Naive thymus-derived CD8-positive, alpha-beta T cell (primary cell): Measurements from ENCODE around the gene GUCY1A2. TPM values are rescaled to one million over a fixed set of nuclear protein-coding genes. Genes with fewer than 3 reads are reported as not detected.

Experiments used
- ATAC-seq, 2 donors: fragments of 150-1000 bp; cut with Tn5 transposase in 1 of 2; sonication (Bioruptor Pico), chemical (Tn5 transposase) in 1 of 2; 1 replicate in 1 of 2; 2 replicates in 1 of 2; pipeline ENCODE4 v1.10.0; 2021; ENCODE audit warnings: mild to moderate bottlenecking in 2 of 2, moderate library complexity in 2 of 2
- POLR2A ChIA-PET: fragments of 350-600 bp; sonication (Branson Sonifier 250); formaldehyde crosslinking; loops from one replicate; lab custom pipeline; 2021; ENCODE audit warnings: antibody characterized with exemption; lab: Charles Lee
- DNase-seq, 10 donors: peaks; one replicate each; pipeline versions ENCODE4 v3.0.0 to v3.0.0-alpha.2; 2020 to 2022
- H3K27ac Mint-ChIP-seq, 10 donors: one replicate each; pipeline ENCODE4 v1.8.0; 2020 to 2022; ENCODE audit warnings: mild to moderate bottlenecking in 10 of 10, mixed read lengths in 10 of 10, moderate library complexity in 4 of 10, inconsistent platforms in 1 of 10
- H3K27me3 Mint-ChIP-seq, 5 donors: one replicate each; pipeline ENCODE4 v1.8.0; 2021 to 2022; ENCODE audit warnings: mixed read lengths in 5 of 5
- H3K36me3 Mint-ChIP-seq, 3 donors: one replicate each; pipeline ENCODE4 v1.8.0; 2020 to 2022; ENCODE audit warnings: mixed read lengths in 3 of 3, mild to moderate bottlenecking in 2 of 3, inconsistent platforms in 1 of 3
- H3K4me1 Mint-ChIP-seq, 4 donors: one replicate each; pipeline ENCODE4 v1.8.0; 2021 to 2022; ENCODE audit warnings: mixed read lengths in 4 of 4
- H3K4me3 Mint-ChIP-seq, 10 donors: one replicate each; pipeline ENCODE4 v1.8.0; 2020 to 2022; ENCODE audit warnings: mild to moderate bottlenecking in 10 of 10, mixed read lengths in 10 of 10, moderate library complexity in 6 of 10, inconsistent platforms in 1 of 10
- H3K9me3 Mint-ChIP-seq, 9 donors: one replicate each; pipeline ENCODE4 v1.8.0; 2020 to 2022; ENCODE audit warnings: mixed read lengths in 9 of 9, mild to moderate bottlenecking in 3 of 9, inconsistent platforms in 1 of 9, moderate library complexity in 1 of 9
- polyA plus RNA-seq, 3 donors: library from polyadenylated mRNA; unstranded; fragments of 300-500 nt; fragmentation: Illumina TruSeq; gene quantifications; one replicate each; pipeline ENCODE4 v1.2.3, GENCODE V29; 2021
- total RNA-seq, 8 experiments: library from RNA in 2 of 8; stranded (reverse) in 2 of 8; gene quantifications; one replicate each; pipeline ENCODE4 v1.2.3 and lab custom pipeline; 2021 to 2026

The GUCY1A2 gene
- total and polyA plus RNA-seq, 5 experiments from 2014 or later = not detected

DNA sequence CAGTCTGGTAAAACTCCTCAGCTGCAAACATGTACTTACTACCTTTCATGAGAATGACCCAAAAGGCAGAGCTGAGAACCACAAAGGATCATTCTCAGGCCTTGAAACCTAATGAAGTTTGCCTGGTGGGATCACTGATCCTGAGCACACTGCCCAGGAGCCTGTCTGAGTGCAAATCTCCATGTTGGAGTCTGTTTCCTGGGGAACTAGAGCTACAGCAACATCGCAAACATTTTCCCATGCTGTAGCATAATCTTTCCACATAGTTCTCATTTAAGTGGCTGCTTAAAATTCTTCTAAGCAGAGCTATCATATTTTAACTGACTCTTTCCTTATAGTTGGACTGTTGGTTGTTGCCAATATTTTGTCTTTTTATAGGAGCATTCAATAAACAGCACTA lies 58.5 kb downstream of the GUCY1A2 start:
- no peaks in the 10 kb centered on the region for H3K4me1 Mint-ChIP-seq
- no peak overlapping the region for H3K4me3 Mint-ChIP-seq
- H3K27me3 Mint-ChIP-seq = no peaks in the 10 kb centered on the region
- POLR2A ChIA-PET = no interaction called here
- ATAC-seq (no peak), DNase-seq (no peak)
- H3K27ac Mint-ChIP-seq = no peak overlapping the region
- H3K36me3 Mint-ChIP-seq = peaks cover 0 to 10% (median 0%) of the 10 kb centered on the region in 3 donors
- H3K9me3 Mint-ChIP-seq = peaks cover 4 to 14% (median 12%) of the 10 kb centered on the region in 9 donors

DNA sequence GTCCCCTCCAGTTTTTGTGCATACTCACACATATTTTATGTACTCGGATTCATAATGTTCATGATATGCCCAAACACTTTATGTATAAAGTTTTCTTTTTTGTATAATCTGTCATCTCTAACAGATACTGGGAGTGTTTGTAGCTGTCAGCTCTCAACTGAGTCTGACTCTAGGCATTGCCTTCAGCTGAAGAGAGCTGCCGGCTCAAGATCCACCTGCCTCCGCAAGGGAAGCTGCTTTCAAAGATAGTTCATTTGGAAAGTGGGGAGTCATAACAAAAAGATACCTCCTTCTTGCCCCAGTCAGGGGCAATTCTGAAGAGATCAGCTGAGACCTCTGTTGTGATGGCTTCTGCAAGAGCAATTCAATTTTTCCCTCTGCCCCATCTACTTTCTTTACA lies 58.9 kb downstream of the GUCY1A2 start:
- POLR2A ChIA-PET = no interaction called here
- ATAC-seq (no peak), DNase-seq (no peak)
- H3K4me1 Mint-ChIP-seq = no peaks in the 10 kb centered on the region
- peaks cover 4 to 18% (median 13%) of the 10 kb centered on the region in 9 donors for H3K9me3 Mint-ChIP-seq
- H3K27ac Mint-ChIP-seq = no peak overlapping the region
- H3K4me3 Mint-ChIP-seq = no peak overlapping the region
- H3K36me3 Mint-ChIP-seq = peaks cover 0 to 10% (median 0%) of the 10 kb centered on the region in 3 donors
- H3K27me3 Mint-ChIP-seq = no peaks in the 10 kb centered on the region

DNA sequence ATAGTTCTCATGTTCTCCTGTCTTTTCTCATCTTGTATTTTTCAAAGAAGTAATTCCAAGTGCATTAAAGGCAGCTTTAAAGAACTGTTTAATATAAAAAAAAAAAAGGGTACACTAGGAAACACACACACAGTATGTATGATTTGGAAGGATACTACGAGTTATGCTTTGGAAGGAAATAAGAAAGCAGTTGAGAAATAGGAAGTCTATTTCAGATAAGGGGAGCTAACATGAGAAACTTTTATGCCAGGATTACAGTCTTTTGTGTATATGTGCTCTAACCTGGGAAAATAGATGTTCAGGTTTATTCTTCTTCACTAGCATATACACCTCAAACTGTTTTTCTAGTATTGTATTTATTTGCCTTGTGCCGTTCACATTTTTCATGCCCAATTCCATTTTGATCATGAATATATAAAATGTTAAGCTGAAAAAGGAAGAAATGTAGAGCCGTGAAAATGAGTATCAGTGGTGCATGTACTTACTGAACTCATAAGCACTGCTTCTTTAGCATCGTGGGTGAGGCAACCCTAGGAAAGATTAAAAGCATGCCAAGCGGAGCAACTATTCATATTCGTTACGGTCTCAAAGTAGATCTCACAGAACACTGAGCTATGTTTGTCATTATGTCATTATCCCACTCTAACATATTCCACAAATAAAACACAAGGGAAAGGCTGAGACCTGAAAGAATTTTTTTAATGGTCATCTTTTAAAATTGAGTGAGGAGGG lies 59.6 kb downstream of the GUCY1A2 start:
- ATAC-seq (no peak), DNase-seq (no peak)
- H3K9me3 Mint-ChIP-seq = peaks cover 4 to 23% (median 19%) of the 10 kb centered on the region in 9 donors
- H3K4me1 Mint-ChIP-seq = no peaks in the 10 kb centered on the region
- H3K27me3 Mint-ChIP-seq = no peaks in the 10 kb centered on the region
- H3K36me3 Mint-ChIP-seq = peaks cover 0 to 10% (median 0%) of the 10 kb centered on the region in 3 donors
- no peak overlapping the region for H3K27ac Mint-ChIP-seq
- no peak overlapping the region for H3K4me3 Mint-ChIP-seq
- POLR2A ChIA-PET = no interaction called here

DNA sequence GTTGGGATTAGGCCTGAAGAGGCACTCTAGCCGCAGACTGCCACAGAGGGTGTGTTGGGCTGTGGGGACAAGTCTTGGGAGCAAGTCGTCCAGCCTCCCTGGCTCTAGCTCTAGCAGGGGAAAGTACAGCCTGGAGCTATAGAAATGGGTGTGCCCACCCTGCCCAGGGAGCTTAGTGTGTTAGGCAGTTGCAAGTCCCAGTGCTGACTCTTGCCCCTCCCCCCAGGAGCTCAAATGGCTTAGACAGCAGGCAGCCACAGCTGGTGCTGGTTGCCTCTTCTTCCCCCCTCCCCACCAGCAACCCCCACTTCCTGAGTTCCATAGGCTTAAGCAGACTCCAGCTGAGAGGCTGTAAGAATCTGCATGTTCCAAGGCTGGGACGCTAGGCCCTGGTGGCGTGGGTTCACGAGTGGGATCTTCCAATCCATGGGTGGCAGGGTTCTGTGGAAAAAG lies 61.2 kb downstream of the GUCY1A2 start:
- H3K4me1 Mint-ChIP-seq = no peaks in the 10 kb centered on the region
- ATAC-seq (no peak), DNase-seq (no peak)
- H3K27ac Mint-ChIP-seq = no peak overlapping the region
- peaks cover 0 to 10% (median 0%) of the 10 kb centered on the region in 3 donors for H3K36me3 Mint-ChIP-seq
- POLR2A ChIA-PET = no interaction called here
- H3K9me3 Mint-ChIP-seq = peaks cover 3 to 33% (median 21%) of the 10 kb centered on the region in 9 donors
- H3K4me3 Mint-ChIP-seq = no peak overlapping the region
- no peaks in the 10 kb centered on the region for H3K27me3 Mint-ChIP-seq

DNA sequence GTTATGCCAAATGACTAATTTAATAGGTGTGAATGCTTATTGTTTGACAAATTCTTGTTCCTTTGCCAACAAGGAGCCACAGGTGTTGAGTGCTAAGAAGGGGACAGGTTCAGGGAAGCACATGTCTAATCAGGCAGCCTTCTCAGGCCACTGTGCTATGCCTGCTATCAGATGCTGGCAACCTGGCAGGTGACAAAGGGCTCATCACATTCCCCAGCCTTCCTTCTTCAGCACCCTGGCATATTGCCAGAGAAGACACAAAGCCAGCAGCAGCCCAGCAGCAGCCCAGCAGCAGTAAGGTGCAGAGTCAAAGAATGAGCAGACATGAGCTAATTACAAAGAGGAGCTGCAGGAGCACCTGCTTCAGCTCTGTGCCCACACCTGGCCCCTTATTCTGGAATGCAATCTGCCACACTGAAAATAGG lies 68.2 kb downstream of the GUCY1A2 start:
- Mint-ChIP-seq H3K36me3 (no peaks in the 10 kb centered on the region), H3K27me3 (no peaks in the 10 kb centered on the region), H3K9me3 (peaks cover 2 to 37% (median 12%) of the 10 kb centered on the region in 9 donors), H3K4me1 (no peaks in the 10 kb centered on the region), H3K27ac (no peak overlapping the region), H3K4me3 (no peak overlapping the region)
- DNase-seq (no peak), ATAC-seq (no peak)
- POLR2A ChIA-PET = no interaction called here

DNA sequence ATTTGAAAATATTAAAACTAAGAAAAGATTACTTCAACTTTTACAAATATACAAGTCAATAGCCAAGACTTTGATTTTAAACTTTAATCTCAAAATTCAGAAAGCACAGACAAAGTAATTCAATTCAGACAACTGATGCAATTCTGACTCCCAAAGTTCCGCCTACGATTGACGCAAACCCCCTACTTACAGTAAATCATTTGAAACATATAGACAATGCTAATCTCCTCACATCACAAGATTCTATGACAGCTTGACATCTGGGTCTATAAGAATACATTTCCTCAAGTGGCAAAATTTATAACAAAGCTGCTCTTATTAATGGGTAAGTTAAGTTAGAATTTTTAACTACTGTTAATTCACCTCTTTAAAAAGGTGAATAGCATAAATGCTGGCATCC lies 75.2 kb downstream of the GUCY1A2 start:
- POLR2A ChIA-PET = no interaction called here
- Mint-ChIP-seq H3K36me3 (no peaks in the 10 kb centered on the region), H3K4me3 (no peak overlapping the region), H3K27ac (no peak overlapping the region), H3K27me3 (no peaks in the 10 kb centered on the region), H3K9me3 (peaks cover 0 to 11% (median 7%) of the 10 kb centered on the region in 9 donors), H3K4me1 (no peaks in the 10 kb centered on the region)
- DNase-seq (no peak), ATAC-seq (no peak)

DNA sequence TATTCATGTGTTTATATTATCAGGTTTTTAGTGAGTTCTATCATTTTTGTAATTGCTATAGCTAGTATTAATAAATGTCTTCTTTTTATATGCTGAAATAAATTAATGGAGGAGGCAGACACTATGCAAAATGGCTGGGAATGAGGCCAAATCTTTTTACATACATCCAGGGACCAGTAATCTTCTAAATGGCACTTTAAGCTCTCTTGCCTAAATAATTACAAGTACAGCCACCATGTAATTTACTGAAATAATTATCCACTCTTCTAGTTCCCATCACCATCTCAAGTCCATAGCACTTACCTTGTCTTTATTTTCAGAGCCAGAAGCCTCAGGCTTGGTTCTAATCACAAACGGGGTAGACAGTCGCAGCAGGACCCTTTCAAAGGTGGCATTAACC lies 79.1 kb downstream of the GUCY1A2 start:
- no peaks in the 10 kb centered on the region for H3K4me1 Mint-ChIP-seq
- DNase-seq = no peak
- H3K36me3 Mint-ChIP-seq = no peaks in the 10 kb centered on the region
- H3K27ac Mint-ChIP-seq = no peak overlapping the region
- no peaks in the 10 kb centered on the region for H3K27me3 Mint-ChIP-seq
- POLR2A ChIA-PET = no interaction called here
- no peak overlapping the region for H3K4me3 Mint-ChIP-seq
- no peak for ATAC-seq
- H3K9me3 Mint-ChIP-seq = peaks cover 0 to 14% (median 2%) of the 10 kb centered on the region in 9 donors

DNA sequence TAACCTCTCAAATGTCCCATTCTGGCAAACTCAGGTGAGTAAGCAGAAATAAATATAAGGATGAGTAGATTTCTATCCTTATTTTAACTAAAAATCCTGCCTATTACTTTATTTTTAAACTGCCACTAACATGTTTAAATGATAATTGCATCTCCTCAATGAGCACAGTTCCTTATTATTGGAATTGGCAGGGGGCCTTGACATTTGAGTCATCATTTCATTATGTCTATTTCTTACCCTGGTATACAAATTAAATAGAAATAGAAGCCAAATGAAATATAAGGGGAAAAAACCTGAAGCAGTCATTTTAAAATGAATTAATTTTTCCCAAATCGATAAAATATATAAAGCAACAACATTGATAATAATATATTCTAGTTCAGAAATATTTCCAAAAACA lies 81.2 kb downstream of the GUCY1A2 start:
- POLR2A ChIA-PET = no interaction called here
- H3K9me3 Mint-ChIP-seq = peaks cover 0 to 11% (median 0%) of the 10 kb centered on the region in 9 donors
- ATAC-seq = no peak
- H3K36me3 Mint-ChIP-seq = no peaks in the 10 kb centered on the region
- H3K4me1 Mint-ChIP-seq = no peaks in the 10 kb centered on the region
- H3K4me3 Mint-ChIP-seq = no peak overlapping the region
- H3K27me3 Mint-ChIP-seq = no peaks in the 10 kb centered on the region
- H3K27ac Mint-ChIP-seq = no peak overlapping the region
- no peak for DNase-seq

DNA sequence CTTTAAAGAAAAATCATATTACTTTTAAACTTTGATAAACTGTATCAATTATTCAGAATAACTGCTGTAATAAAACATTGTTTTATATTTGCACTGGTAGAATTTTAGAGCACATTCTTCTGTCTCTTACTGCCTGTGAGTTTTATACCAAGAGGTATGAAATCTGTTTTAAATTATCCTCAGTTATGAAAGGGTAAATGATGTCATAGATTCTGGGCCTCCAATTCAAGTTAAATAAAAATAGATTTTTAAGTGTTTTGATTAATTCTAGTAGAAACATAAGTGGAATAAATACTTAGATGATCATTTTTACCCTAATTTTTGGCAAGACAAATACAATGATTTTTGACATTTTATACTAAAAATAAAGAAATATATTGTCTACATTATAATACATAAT lies 93.0 kb downstream of the GUCY1A2 start:
- Mint-ChIP-seq H3K4me3 (no peak overlapping the region), H3K36me3 (no peaks in the 10 kb centered on the region), H3K27ac (no peak overlapping the region), H3K27me3 (no peaks in the 10 kb centered on the region), H3K9me3 (peaks cover 0 to 8% (median 2%) of the 10 kb centered on the region in 9 donors), H3K4me1 (no peaks in the 10 kb centered on the region)
- ATAC-seq (no peak), DNase-seq (no peak)
- POLR2A ChIA-PET = no interaction called here

DNA sequence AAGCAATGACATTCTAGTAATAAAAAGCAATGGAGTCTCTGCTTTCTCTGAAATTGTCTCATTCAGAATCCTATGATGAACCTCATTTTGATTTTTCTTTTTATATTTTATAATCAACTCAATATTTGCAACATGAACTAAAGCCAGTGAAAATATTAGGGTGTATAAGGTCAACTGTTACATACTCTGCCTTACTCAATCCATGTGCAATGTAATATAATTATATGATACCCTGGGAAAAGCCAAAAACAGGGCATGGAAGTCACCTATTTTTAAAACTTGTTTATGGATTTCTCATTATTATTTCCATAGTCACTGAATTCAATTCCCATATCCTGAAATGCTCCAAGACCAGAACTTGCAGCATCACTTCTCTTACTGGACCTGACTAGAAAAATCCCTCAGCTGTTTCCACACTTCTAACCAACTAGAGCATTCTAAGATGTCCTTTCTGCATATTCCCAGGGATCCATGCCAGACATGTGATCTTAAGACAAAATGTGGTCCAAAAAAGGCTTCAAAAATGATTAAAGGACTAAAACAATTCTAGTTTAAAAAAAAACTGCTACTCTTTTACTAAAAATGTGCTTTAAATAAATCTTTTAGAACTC lies 97.3 kb downstream of the GUCY1A2 start:
- DNase-seq (no peak), ATAC-seq (no peak)
- no peak overlapping the region for H3K4me3 Mint-ChIP-seq
- no peak overlapping the region for H3K27ac Mint-ChIP-seq
- peaks cover 2 to 16% (median 5%) of the 10 kb centered on the region in 9 donors for H3K9me3 Mint-ChIP-seq
- POLR2A ChIA-PET = no interaction called here
- no peaks in the 10 kb centered on the region for H3K36me3 Mint-ChIP-seq
- H3K27me3 Mint-ChIP-seq = no peaks in the 10 kb centered on the region
- no peaks in the 10 kb centered on the region for H3K4me1 Mint-ChIP-seq

DNA sequence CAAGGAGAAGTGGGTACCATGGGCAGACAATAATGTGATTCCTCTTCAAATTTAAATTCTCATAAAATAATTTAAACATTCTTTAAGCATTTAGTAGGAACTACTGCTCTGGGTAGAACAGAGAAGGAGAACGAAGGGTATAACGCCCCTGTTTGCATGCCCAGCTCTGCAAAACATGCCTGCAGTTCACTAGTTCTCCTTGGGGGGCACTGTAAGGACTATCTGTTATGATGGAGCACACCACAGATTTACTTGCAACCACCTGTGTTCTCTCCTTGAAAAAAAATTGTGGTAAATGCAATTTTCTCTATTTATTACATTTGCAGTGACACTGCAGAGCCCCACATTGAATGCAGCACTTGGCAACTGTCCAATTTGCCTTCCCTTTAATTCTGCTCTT lies 100.3 kb downstream of the GUCY1A2 start:
- POLR2A ChIA-PET = no interaction called here
- Mint-ChIP-seq H3K4me1 (no peaks in the 10 kb centered on the region), H3K36me3 (no peaks in the 10 kb centered on the region), H3K4me3 (no peak overlapping the region), H3K9me3 (peaks cover 0 to 16% (median 5%) of the 10 kb centered on the region in 9 donors), H3K27ac (no peak overlapping the region), H3K27me3 (no peaks in the 10 kb centered on the region)
- no peak for ATAC-seq
- no peak for DNase-seq

DNA sequence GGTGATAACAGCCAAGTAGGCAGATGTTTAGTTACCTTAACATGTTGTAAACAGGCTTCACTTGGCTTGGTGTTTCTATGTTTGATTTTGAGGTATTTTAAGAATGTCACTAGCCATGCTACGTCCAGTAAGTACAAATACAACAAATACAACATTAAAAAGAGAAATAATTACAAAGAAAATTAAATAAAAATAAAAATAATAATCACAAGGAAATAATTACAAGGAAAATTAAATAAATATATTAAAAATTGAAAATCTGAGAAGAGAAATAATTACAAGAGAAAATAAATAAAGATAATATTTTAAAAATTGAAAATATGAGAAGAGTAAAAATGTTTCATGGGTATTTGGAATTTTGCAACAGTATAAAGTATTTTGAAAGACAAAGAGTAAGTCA lies 103.9 kb downstream of the GUCY1A2 start:
- no peak for DNase-seq
- H3K4me1 Mint-ChIP-seq = no peaks in the 10 kb centered on the region
- no peaks in the 10 kb centered on the region for H3K36me3 Mint-ChIP-seq
- H3K27me3 Mint-ChIP-seq = no peaks in the 10 kb centered on the region
- no peak overlapping the region for H3K4me3 Mint-ChIP-seq
- POLR2A ChIA-PET = no interaction called here
- peaks cover 0 to 19% (median 6%) of the 10 kb centered on the region in 9 donors for H3K9me3 Mint-ChIP-seq
- no peak overlapping the region for H3K27ac Mint-ChIP-seq
- ATAC-seq = no peak

DNA sequence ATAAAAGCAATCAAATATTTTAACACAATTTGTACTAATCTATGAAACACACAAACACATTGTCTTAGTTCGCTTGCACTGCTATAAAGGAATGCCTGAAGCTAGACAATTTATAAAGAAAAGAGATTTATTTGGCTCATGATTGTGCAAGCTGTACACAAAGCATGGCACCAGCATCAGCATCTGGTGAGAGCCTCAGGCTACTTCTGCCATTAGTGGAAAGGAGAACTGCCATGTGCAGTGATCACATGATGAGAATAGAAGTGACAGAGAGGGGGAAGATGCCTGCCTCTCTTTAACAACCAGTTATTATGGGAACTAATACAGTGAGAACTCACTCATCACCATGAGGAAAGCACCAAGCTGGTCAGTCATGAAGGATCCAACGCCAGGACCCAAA lies 105.1 kb downstream of the GUCY1A2 start:
- DNase-seq (no peak), ATAC-seq (no peak)
- no peaks in the 10 kb centered on the region for H3K4me1 Mint-ChIP-seq
- H3K27ac Mint-ChIP-seq = no peak overlapping the region
- POLR2A ChIA-PET = no interaction called here
- no peak overlapping the region for H3K4me3 Mint-ChIP-seq
- no peaks in the 10 kb centered on the region for H3K36me3 Mint-ChIP-seq
- H3K9me3 Mint-ChIP-seq = peaks cover 0 to 19% (median 8%) of the 10 kb centered on the region in 9 donors
- no peaks in the 10 kb centered on the region for H3K27me3 Mint-ChIP-seq
